ENCODE results near the gene ANXA3.
"Not testable (repeated sequence)": the region's sequence is repeated elsewhere in the genome, so short reads cannot be mapped to it uniquely, and the experiment has no call there.

The ANXA3 gene

GRCh38 chr4:78551420-78552351 is at the start of gene ANXA3:
TSS of gene ANXA3 (plus strand) at chr4:78551770. CDS start at chr4:78554474, 2,704 bp downstream.
- Histone ChIP-seq H3K4me1 (ENCODE audit: control insufficient read depth, insufficient read depth, low read length) (peaks cover 14% of the 10 kb centered on the region), H3K4me3 (ENCODE audit: low read length in 2 of 2) (peak within 1 kb of the TSS; percentile 67 to 82), H3K27ac (ENCODE audit: low read length) (peak within 1 kb of the TSS; percentile 82), H3K9ac (ENCODE audit: low read length in 2 of 2) (peak within 1 kb of the TSS; percentile 84 to 92), H3K36me3 (ENCODE audit: control insufficient read depth in 2 of 2, insufficient read depth in 2 of 2, low read length in 2 of 2) (peaks cover 0 to 2% of the 10 kb centered on the region in 2 donors), H3K27me3 (ENCODE audit: control insufficient read depth in 1 of 2, insufficient read depth in 2 of 2, low read length in 2 of 2) (no peaks in the 10 kb centered on the region), H3K9me3 (ENCODE audit: control insufficient read depth in 2 of 2, low read length in 2 of 2) (no peaks in the 10 kb centered on the region)

- H3K4me1 ChIP-seq (ENCODE audit: control insufficient read depth, insufficient read depth, low read length); H3K9ac ChIP-seq (ENCODE audit: low read length in 2 of 2); H3K9me3 ChIP-seq (ENCODE audit: control insufficient read depth in 2 of 2, low read length in 2 of 2); H3K27me3 ChIP-seq (ENCODE audit: control insufficient read depth in 1 of 2, insufficient read depth in 2 of 2, low read length in 2 of 2); H3K4me3 ChIP-seq (ENCODE audit: low read length in 2 of 2); H3K27ac ChIP-seq (ENCODE audit: low read length); H3K36me3 ChIP-seq (ENCODE audit: control insufficient read depth in 2 of 2, insufficient read depth in 2 of 2, low read length in 2 of 2): not testable (repeated sequence)
These were observed 45.3 kb upstream of the ANXA3 start for GRCh38 chr4:78506260-78506659.

GRCh38 chr4:78509043-78509442 is 42.5 kb upstream of the ANXA3 start:
- Histone ChIP-seq H3K27me3 (ENCODE audit: control insufficient read depth in 1 of 2, insufficient read depth in 2 of 2, low read length in 2 of 2) (no peaks in the 10 kb centered on the region), H3K4me3 (ENCODE audit: low read length in 2 of 2) (no peak overlapping the region), H3K4me1 (ENCODE audit: control insufficient read depth, insufficient read depth, low read length) (no peaks in the 10 kb centered on the region), H3K9ac (ENCODE audit: low read length in 2 of 2) (no peak overlapping the region), H3K36me3 (ENCODE audit: control insufficient read depth in 2 of 2, insufficient read depth in 2 of 2, low read length in 2 of 2) (no peaks in the 10 kb centered on the region), H3K27ac (ENCODE audit: low read length) (no peak overlapping the region), H3K9me3 (ENCODE audit: control insufficient read depth in 2 of 2, low read length in 2 of 2) (no peaks in the 10 kb centered on the region)

GRCh38 chr4:78510108-78510507 is 41.5 kb upstream of the ANXA3 start:
- Histone ChIP-seq H3K4me3 (ENCODE audit: low read length in 2 of 2) (no peak overlapping the region), H3K27ac (ENCODE audit: low read length) (no peak overlapping the region), H3K36me3 (ENCODE audit: control insufficient read depth in 2 of 2, insufficient read depth in 2 of 2, low read length in 2 of 2) (no peaks in the 10 kb centered on the region), H3K27me3 (ENCODE audit: control insufficient read depth in 1 of 2, insufficient read depth in 2 of 2, low read length in 2 of 2) (no peaks in the 10 kb centered on the region), H3K9me3 (ENCODE audit: control insufficient read depth in 2 of 2, low read length in 2 of 2) (no peaks in the 10 kb centered on the region), H3K4me1 (ENCODE audit: control insufficient read depth, insufficient read depth, low read length) (no peaks in the 10 kb centered on the region), H3K9ac (ENCODE audit: low read length in 2 of 2) (no peak overlapping the region)

- no peaks in the 10 kb centered on the region for H3K36me3 ChIP-seq (ENCODE audit: control insufficient read depth in 2 of 2, insufficient read depth in 2 of 2, low read length in 2 of 2)
- H3K4me1 ChIP-seq (ENCODE audit: control insufficient read depth, insufficient read depth, low read length): no peaks in the 10 kb centered on the region
- H3K9ac ChIP-seq (ENCODE audit: low read length in 2 of 2): no peak overlapping the region
- H3K9me3 ChIP-seq (ENCODE audit: control insufficient read depth in 2 of 2, low read length in 2 of 2): no peaks in the 10 kb centered on the region
- H3K27ac ChIP-seq (ENCODE audit: low read length): no peak overlapping the region
- H3K27me3 ChIP-seq (ENCODE audit: control insufficient read depth in 1 of 2, insufficient read depth in 2 of 2, low read length in 2 of 2): no peaks in the 10 kb centered on the region
- no peak overlapping the region for H3K4me3 ChIP-seq (ENCODE audit: low read length in 2 of 2)
These were observed 40.9 kb upstream of the ANXA3 start for GRCh38 chr4:78510681-78511080.

- Histone ChIP-seq H3K27ac (ENCODE audit: low read length) (no peak overlapping the region), H3K27me3 (ENCODE audit: control insufficient read depth in 1 of 2, insufficient read depth in 2 of 2, low read length in 2 of 2) (no peaks in the 10 kb centered on the region), H3K36me3 (ENCODE audit: control insufficient read depth in 2 of 2, insufficient read depth in 2 of 2, low read length in 2 of 2) (no peaks in the 10 kb centered on the region), H3K9ac (ENCODE audit: low read length in 2 of 2) (no peak overlapping the region), H3K4me3 (ENCODE audit: low read length in 2 of 2) (no peak overlapping the region), H3K9me3 (ENCODE audit: control insufficient read depth in 2 of 2, low read length in 2 of 2) (no peaks in the 10 kb centered on the region), H3K4me1 (ENCODE audit: control insufficient read depth, insufficient read depth, low read length) (no peaks in the 10 kb centered on the region)
These were observed 39.1 kb upstream of the ANXA3 start for GRCh38 chr4:78512357-78512920.

GRCh38 chr4:78513411-78513975 is 38.1 kb upstream of the ANXA3 start:
- Histone ChIP-seq H3K9me3 (ENCODE audit: control insufficient read depth in 2 of 2, low read length in 2 of 2) (no peaks in the 10 kb centered on the region), H3K4me1 (ENCODE audit: control insufficient read depth, insufficient read depth, low read length) (no peaks in the 10 kb centered on the region), H3K4me3 (ENCODE audit: low read length in 2 of 2) (no peak overlapping the region), H3K36me3 (ENCODE audit: control insufficient read depth in 2 of 2, insufficient read depth in 2 of 2, low read length in 2 of 2) (no peaks in the 10 kb centered on the region), H3K9ac (ENCODE audit: low read length in 2 of 2) (no peak overlapping the region), H3K27me3 (ENCODE audit: control insufficient read depth in 1 of 2, insufficient read depth in 2 of 2, low read length in 2 of 2) (no peaks in the 10 kb centered on the region), H3K27ac (ENCODE audit: low read length) (no peak overlapping the region)

- Histone ChIP-seq H3K4me1 (ENCODE audit: control insufficient read depth, insufficient read depth, low read length) (no peaks in the 10 kb centered on the region), H3K27ac (ENCODE audit: low read length) (no peak overlapping the region), H3K36me3 (ENCODE audit: control insufficient read depth in 2 of 2, insufficient read depth in 2 of 2, low read length in 2 of 2) (no peaks in the 10 kb centered on the region), H3K9me3 (ENCODE audit: control insufficient read depth in 2 of 2, low read length in 2 of 2) (no peaks in the 10 kb centered on the region), H3K27me3 (ENCODE audit: control insufficient read depth in 1 of 2, insufficient read depth in 2 of 2, low read length in 2 of 2) (no peaks in the 10 kb centered on the region), H3K4me3 (ENCODE audit: low read length in 2 of 2) (no peak overlapping the region), H3K9ac (ENCODE audit: low read length in 2 of 2) (no peak overlapping the region)
These were observed 34.4 kb upstream of the ANXA3 start for GRCh38 chr4:78517050-78517652.

- no peaks in the 10 kb centered on the region for H3K4me1 ChIP-seq (ENCODE audit: control insufficient read depth, insufficient read depth, low read length)
- H3K27me3 ChIP-seq (ENCODE audit: control insufficient read depth in 1 of 2, insufficient read depth in 2 of 2, low read length in 2 of 2): no peaks in the 10 kb centered on the region
- no peak overlapping the region for H3K4me3 ChIP-seq (ENCODE audit: low read length in 2 of 2)
- H3K9ac ChIP-seq (ENCODE audit: low read length in 2 of 2): no peak overlapping the region
- no peak overlapping the region for H3K27ac ChIP-seq (ENCODE audit: low read length)
- H3K9me3 ChIP-seq (ENCODE audit: control insufficient read depth in 2 of 2, low read length in 2 of 2): no peaks in the 10 kb centered on the region
- no peaks in the 10 kb centered on the region for H3K36me3 ChIP-seq (ENCODE audit: control insufficient read depth in 2 of 2, insufficient read depth in 2 of 2, low read length in 2 of 2)
These were observed 33.0 kb upstream of the ANXA3 start for GRCh38 chr4:78518561-78518960.

- H3K27ac ChIP-seq (ENCODE audit: low read length): no peak overlapping the region
- H3K36me3 ChIP-seq (ENCODE audit: control insufficient read depth in 2 of 2, insufficient read depth in 2 of 2, low read length in 2 of 2): no peaks in the 10 kb centered on the region
- H3K4me1 ChIP-seq (ENCODE audit: control insufficient read depth, insufficient read depth, low read length): no peaks in the 10 kb centered on the region
- no peak overlapping the region for H3K4me3 ChIP-seq (ENCODE audit: low read length in 2 of 2)
- no peaks in the 10 kb centered on the region for H3K27me3 ChIP-seq (ENCODE audit: control insufficient read depth in 1 of 2, insufficient read depth in 2 of 2, low read length in 2 of 2)
- no peaks in the 10 kb centered on the region for H3K9me3 ChIP-seq (ENCODE audit: control insufficient read depth in 2 of 2, low read length in 2 of 2)
- no peak overlapping the region for H3K9ac ChIP-seq (ENCODE audit: low read length in 2 of 2)
These were observed 31.6 kb upstream of the ANXA3 start for GRCh38 chr4:78519962-78520361.

Data from stomach smooth muscle (tissue), 2 donors.